ENCODE data around the gene UBR2.

UBR2 gene

GRCh38 chr6:42563697-42564505 lies at the start of gene UBR2:
Gene UBR2, plus strand, starts transcription at chr6:42564029. Its CDS starts 291 bp downstream, at chr6:42564320.
- peak; percentile 98 to 99 for DNase-seq

- no peak for DNase-seq
These were observed 49.1 kb upstream of the UBR2 start for GRCh38 chr6:42514745-42515144.

DNA sequence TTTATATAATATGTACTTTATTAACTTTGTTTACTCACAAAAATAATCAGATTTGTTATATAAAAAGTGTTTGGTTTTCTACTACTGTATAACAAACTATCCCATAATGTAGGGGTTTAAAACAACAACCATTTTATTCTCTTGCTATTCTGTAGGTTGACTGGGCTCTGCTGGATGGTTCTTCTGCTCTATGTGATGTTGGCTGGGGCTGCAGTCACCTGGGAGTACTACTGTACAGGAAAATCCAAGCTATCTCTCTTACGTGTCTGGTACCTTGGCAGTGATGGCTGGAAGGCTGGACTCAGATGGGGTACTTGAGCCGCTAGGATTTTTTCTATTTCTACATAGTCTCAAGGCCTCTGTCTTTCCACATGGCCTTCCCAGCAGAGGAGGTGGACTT lies 44.0 kb upstream of the UBR2 start:
- no peak for DNase-seq

GRCh38 chr6:42520786-42521607 lies 42.8 kb upstream of the UBR2 start:
- no peak for DNase-seq

- no peak for DNase-seq
These were observed 41.8 kb upstream of the UBR2 start for GRCh38 chr6:42522036-42522435.

DNA sequence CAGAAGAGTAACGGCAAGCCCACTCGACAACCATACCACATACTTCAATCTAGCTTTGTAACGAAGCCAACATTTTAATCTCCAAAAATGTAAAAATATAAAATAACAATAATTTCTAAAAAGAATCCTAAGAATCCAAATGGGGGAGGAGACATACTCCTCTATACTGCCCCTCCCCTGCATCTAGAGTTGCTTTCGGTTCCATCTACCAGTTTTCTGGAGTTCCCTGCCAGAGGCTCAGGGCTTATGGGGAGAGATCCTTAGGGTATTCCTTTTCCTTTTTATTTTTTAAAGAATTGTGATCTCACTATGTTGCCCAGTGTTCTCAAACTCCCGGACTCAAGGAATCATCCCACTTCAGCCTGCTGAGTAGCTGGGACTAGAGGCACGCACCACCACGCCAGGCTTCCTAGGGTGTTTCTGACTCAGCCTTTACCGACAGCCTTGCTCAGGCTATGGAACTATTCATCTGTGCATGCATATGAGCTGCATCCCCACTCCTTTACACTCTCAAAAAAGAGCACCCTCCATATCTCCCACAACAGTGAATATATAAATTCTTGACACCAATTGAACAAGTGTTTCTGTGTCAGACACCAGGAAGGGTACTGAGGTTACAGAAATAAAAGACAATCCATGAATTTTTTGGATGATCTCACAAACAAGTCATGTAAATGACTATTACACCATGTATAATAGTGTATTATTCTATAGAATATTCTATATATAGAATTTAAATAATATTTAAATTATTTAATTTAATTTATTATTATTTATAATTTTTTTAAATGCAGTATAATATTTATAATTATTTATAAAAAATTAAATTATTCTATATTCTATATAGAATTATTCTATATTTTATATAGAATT lies 40.7 kb upstream of the UBR2 start:
- DNase-seq, result no peak

- DNase-seq, result no peak
These were observed 38.6 kb upstream of the UBR2 start for GRCh38 chr6:42525206-42525605.

DNA sequence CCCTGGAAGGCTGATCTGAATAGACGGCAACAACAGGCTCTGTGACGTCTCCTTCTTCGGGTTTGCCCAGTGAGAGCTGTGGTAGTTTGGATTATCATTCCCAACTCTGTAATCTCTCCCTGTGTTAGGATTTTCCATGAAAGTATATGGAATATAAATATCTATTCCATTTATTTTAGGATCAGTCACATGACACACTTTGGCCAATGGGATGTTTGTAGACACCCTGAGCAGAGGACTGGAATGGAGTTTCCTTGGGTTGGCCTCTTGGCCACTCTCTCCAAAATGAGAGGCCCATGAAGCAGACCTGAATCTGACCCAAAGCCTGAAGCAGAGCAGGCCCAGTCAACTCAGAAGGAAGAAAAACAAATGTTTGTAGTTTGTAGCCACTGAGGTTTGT lies 37.2 kb upstream of the UBR2 start:
- DNase-seq, result no peak

DNA sequence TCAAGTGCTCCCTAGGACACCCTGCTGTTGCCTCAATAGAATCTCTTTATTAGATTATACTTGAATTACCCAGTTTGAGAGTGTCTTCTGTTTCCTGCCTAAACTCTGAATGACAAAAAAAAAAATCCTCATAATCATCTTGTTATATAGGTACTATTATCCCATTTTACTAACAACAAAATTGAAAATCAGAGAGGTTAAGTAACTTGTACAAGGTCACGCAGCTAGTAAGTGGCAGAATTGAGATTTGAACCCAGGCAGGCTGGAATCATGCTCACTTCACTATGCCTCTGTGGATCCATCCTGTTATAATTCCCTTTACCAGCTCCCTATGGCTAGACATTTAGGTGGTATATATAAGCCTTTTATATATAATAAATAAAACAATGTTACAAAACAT lies 36.6 kb upstream of the UBR2 start:
- no peak for DNase-seq

- DNase-seq, result no peak
These were observed 33.5 kb upstream of the UBR2 start for GRCh38 chr6:42530296-42530695.

DNA sequence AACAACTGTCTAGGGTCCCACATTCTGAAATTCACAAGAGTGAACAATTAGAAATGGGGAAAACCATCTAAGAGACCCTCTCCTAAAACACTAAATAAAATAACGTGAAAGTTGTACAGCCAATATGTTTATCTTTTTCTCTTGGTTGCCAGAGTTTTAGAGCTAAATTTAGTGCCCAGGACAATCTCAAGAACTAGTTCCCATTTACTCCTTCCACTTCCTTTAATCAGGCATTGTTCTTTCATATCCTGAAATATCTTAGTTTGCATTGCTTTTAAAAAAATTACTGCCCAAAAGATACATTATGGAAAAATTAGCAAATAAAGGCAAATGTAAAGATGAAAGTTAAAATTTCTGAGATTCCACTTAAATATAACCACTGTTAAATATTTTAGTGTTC lies 33.1 kb upstream of the UBR2 start:
- no peak for DNase-seq

GRCh38 chr6:42532038-42532669 lies 31.7 kb upstream of the UBR2 start:
- peak; percentile 56 to 61 for DNase-seq

GRCh38 chr6:42533794-42534193 lies 30.0 kb upstream of the UBR2 start:
- no peak for DNase-seq

GRCh38 chr6:42537536-42537935 lies 26.3 kb upstream of the UBR2 start:
- no peak for DNase-seq

DNA sequence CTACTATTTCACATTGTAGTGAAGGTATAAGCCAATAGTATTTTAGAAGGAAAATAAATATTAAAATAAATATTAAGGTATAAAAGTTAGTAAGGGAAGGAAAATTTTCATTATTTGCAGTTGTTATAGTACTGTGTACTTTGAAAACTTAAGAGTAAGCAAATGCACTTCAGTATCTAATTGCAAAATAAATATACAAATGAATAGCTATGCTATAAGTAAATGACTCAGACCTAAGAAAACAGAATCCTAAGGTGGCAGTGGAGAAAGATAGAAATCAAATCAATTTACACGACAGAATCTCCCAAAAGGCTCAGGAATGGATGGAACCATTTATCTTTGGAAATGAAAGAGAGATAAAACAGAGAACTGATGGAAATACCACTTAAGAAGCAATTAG lies 24.7 kb upstream of the UBR2 start:
- no peak for DNase-seq

DNA sequence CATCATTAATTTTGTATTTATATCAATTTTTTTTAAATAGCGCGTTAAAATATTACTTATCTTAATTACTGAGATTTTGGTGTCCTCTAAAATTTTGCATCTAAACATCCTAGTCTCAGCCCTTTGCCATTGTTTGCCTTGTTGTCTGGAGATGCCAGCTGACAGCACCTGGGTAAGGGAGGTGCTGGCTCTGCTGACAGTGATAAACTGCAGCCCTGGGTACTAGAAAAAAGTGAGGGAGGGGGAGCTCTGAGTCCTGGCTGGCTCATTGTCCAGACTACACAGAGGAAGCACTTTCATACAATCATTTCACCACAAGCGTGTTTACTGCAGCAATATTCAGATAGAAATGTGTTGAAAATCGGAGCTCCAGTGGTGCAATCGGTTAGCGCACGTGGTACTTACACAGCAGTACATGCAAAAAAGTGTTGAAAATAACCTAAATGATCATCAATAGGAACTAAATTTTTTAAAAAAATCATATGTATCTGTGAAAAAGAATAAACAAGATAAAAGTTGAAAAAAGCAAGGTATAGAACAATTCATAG lies 18.5 kb upstream of the UBR2 start:
- DNase-seq, result no peak

- DNase-seq, result peak; percentile 53 to 79
These were observed 16.2 kb upstream of the UBR2 start for GRCh38 chr6:42547407-42548329.

- DNase-seq, result no peak
These were observed 13.6 kb upstream of the UBR2 start for GRCh38 chr6:42550277-42550676.

DNA sequence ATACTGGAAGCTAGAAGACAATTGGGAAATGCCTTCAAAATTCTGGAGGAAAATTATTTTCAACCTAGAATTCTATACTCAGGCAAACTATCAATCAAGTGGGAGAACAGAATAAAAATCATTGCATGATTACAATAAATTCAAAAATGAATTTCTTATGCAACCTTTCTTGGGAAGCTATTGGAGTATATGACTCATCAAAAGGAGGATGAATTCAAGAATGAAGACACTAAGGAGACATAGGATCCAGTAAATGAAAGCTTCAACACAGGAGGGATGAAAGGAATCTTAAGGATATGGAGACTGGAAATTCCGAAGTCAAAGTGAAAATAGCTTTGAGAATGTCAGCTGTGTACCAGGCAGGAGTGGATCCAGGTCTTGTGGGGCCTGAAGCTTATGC lies 12.6 kb upstream of the UBR2 start:
- DNase-seq, result no peak

DNA sequence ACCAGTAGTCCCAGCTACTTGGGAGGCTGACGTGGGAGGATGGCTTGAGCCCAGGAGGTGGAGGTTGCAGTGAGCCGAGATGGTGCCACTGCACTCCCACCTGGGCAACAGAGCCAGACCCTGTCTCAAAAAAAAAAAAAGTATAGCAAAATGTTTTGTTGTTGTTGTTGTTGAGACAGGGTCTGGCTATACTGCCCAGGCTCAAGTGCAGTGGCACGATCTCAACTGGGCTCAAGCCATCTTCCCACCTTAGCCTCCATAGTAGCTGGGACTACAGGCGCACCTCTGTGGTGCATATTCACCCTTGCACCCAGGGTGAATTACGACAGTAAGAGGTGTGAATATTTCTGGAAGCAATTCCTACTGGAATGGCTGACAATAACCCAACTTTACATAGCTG lies 11.4 kb upstream of the UBR2 start:
- no peak for DNase-seq

Measured in NCI-H524 (cell line).